PFSK-1 (cell line): ENCODE measurements around the gene RECQL5.

Experiments used
- FOXP2 ChIP-seq: optimal IDR thresholded peaks from 2 replicates; pipeline ENCODE3; 2011; ENCODE audit warnings: borderline replicate concordance, control low read depth, inconsistent platforms; ENCODE audit not compliant: insufficient read depth; ENCODE audit errors: extremely low read length, extremely low read depth
- POLR2AphosphoS5 ChIP-seq: IDR thresholded peaks from 2 replicates; pipeline ENCODE4 v1.6.1; 2012; ENCODE audit warnings: low read depth, mild to moderate bottlenecking, control low read depth, low read length, moderate library complexity
- SIN3A ChIP-seq: IDR thresholded peaks from 2 replicates; pipeline ENCODE4 v1.6.1; 2012; ENCODE audit warnings: mild to moderate bottlenecking, low read length, moderate library complexity, borderline replicate concordance; ENCODE audit not compliant: insufficient read depth
- TAF1 ChIP-seq: IDR thresholded peaks from 2 replicates; pipeline ENCODE4 v1.6.1; 2012; ENCODE audit warnings: low read length, control low read depth, borderline replicate concordance; ENCODE audit not compliant: insufficient read depth
- TF ChIP-seq, protein P1 (sequence below), 2 experiments: IDR thresholded peaks; 2 replicates each; pipeline versions ENCODE4 v1.6.1 to v1.8.0; 2011 to 2012; ENCODE audit warnings: low read depth in 2 of 2, low read length in 2 of 2, control low read depth in 1 of 2, inconsistent platforms in 1 of 2, mild to moderate bottlenecking in 1 of 2, moderate library complexity in 1 of 2; ENCODE audit not compliant: insufficient read depth in 1 of 2

RECQL5 gene

DNA sequence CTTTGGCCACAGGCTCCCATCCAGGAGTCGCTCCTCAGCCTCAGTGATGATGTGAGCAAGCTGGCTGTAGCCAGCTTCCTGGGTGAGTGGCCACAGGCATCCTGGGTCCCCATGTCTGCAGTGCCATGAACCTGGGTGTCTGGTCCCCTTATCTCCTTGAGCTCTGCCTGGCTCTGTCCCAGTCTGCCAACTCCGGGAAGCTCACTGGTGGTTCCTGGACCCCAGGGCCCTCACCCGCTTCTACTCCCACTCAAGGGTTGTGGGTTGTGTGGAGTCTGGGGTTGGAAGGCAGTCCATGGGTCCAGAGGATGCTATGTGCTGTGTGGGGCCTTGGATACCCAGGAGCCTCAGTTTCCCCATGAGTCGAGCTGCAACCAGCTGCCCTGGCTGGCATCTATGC, 45.5 kb downstream of the RECQL5 start:
- no peak for TF ChIP-seq TAF1
- TF ChIP-seq SIN3A, result no peak
- TF ChIP-seq, protein P1, sequence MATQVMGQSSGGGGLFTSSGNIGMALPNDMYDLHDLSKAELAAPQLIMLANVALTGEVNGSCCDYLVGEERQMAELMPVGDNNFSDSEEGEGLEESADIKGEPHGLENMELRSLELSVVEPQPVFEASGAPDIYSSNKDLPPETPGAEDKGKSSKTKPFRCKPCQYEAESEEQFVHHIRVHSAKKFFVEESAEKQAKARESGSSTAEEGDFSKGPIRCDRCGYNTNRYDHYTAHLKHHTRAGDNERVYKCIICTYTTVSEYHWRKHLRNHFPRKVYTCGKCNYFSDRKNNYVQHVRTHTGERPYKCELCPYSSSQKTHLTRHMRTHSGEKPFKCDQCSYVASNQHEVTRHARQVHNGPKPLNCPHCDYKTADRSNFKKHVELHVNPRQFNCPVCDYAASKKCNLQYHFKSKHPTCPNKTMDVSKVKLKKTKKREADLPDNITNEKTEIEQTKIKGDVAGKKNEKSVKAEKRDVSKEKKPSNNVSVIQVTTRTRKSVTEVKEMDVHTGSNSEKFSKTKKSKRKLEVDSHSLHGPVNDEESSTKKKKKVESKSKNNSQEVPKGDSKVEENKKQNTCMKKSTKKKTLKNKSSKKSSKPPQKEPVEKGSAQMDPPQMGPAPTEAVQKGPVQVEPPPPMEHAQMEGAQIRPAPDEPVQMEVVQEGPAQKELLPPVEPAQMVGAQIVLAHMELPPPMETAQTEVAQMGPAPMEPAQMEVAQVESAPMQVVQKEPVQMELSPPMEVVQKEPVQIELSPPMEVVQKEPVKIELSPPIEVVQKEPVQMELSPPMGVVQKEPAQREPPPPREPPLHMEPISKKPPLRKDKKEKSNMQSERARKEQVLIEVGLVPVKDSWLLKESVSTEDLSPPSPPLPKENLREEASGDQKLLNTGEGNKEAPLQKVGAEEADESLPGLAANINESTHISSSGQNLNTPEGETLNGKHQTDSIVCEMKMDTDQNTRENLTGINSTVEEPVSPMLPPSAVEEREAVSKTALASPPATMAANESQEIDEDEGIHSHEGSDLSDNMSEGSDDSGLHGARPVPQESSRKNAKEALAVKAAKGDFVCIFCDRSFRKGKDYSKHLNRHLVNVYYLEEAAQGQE (IDR thresholded peaks at IDR 0.05; ENCODE audit: insufficient read depth in 1 of 2, low read depth in 2 of 2, low read length in 2 of 2), result no peak
- TF ChIP-seq FOXP2, result no peak
- no peak for TF ChIP-seq POLR2AphosphoS5

DNA sequence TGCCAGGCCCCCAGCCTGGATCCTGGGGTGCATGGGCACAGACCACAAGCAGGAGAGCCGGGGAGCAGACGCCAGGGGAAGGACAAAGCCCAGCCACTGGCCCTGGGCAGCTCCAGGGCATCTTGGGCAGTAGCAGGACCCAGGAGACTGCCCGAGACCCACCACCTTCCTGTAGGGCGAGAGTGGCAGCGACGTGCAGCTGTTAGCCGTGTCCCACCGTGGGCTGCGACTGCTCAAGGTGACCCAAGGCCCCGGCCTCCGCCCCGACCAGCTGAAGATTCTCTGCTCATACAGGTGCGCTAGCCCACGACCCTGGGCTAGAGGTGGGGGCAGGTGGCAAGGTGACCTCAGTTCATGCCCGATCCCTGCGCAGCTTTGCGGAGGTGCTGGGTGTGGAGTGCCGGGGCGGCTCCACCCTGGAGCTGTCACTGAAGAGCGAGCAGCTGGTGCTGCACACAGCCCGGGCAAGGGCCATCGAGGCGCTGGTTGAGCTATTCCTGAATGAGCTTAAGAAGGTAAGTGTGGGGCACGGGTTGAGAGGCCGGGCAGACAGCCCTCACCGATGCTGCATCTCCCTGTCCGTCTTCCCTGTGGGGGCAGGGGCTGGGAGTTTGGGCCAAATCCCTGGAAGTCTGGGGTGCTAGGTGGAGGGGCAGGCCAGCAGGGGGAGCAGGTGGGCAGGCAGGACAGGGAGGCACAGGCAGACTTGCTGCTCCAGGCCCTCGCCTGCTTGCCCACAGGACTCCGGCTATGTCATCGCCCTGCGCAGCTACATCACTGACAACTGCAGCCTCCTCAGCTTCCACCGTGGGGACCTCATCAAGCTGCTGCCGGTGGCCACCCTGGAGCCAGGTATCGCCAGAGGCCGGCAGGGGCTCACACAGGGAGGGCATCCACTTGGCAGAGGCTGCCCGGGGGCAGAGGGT, 47.2 kb downstream of the RECQL5 start:
- TF ChIP-seq FOXP2, result peak; percentile 30
- no peak for TF ChIP-seq POLR2AphosphoS5

DNA sequence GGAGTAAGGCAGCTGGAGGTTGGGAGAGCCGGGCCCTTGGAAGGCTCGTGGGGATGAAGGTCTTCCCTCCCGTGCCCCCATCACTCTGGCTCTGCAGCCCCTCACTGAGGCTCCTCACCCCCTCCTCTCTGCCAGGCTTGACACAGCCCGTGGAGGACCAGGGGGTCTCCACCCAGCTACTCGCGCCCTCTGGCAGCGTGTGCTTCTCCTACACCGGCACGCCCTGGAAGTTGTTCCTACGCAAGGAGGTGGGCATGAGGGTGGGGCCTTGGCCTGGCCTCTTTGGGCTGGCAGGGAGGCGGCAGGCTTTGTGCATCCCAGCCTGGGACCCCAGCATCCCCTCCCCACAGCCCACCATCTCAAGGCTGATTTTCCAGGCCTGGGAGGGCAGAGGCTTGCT, 49.3 kb downstream of the RECQL5 start:
- TF ChIP-seq POLR2AphosphoS5 (no peak), SIN3A (no peak)

DNA sequence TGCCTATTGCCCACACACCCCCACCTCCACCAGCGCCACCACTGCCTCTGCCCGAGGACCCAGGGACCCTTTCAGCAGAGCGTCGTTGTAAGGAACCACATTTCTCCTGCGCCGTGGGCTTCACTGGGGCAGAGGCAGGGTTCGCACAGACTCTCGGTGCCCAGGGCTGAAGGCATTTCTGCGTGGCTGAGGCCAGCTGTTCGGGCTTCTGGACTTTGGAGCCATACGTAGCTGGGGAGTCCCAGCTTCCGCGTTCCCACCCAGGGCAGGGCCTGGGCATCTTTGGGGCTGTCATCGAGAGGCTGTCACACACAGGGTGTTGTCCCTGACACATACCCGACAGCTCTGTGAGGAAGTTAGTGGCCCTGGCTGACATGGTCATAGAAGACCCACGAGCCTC, 49.7 kb downstream of the RECQL5 start:
- TF ChIP-seq TAF1, result no peak
- TF ChIP-seq FOXP2, result no peak
- no peak for TF ChIP-seq SIN3A
- TF ChIP-seq, protein P1 (IDR thresholded peaks at IDR 0.05; ENCODE audit: insufficient read depth in 1 of 2, low read depth in 2 of 2, low read length in 2 of 2), result no peak
- TF ChIP-seq POLR2AphosphoS5, result no peak

DNA sequence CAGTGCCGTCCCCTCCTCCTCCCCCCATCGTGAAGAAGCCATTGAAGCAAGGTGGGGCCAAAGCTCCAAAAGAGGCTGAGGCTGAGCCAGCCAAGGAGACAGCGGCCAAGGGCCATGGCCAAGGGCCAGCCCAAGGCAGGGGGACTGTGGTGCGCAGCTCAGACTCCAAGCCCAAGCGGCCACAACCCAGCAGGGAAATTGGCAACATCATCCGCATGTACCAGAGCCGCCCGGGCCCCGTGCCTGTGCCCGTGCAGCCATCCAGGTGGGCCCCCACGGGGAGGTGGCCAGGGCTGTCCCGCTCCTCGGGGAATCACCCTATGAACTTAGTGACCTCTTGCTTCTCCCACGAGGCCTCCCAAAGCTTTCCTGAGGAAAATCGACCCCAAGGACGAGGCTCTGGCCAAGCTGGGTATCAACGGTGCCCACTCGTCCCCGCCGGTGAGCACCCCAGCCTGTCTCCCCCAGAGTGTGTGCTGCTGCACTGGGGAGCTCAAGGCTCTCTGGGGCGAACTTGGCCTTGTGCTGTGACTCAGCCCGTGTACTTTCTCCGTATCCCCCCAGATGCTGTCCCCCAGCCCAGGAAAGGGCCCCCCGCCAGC, 50.3 kb downstream of the RECQL5 start:
- TF ChIP-seq TAF1 (no peak), POLR2AphosphoS5 (no peak), FOXP2 (no peak), SIN3A (no peak)
- TF ChIP-seq, protein P1 (IDR thresholded peaks at IDR 0.05; ENCODE audit: insufficient read depth in 1 of 2, low read depth in 2 of 2, low read length in 2 of 2), result no peak

DNA sequence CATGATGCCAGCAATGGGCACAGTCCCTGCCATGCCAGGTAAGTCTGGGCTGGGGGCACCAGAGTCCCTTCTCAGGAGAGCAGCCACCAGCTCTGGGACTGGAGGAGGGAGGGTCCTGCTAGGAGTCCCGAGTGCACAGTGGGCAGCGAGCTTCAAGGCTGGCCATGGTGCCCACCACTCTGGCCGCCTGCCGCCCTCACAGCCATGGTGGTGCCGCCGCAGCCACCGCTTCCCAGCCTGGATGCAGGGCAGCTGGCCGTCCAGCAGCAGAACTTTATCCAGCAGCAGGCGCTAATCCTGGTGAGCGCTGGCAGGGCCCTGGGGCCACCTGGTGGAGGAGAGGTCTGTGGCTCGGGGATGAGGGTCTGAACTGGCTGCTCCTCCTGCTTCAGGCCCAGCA, 51.7 kb downstream of the RECQL5 start:
- TF ChIP-seq SIN3A (no peak), FOXP2 (no peak), POLR2AphosphoS5 (no peak), TAF1 (no peak)
- TF ChIP-seq, protein P1 (IDR thresholded peaks at IDR 0.05; ENCODE audit: insufficient read depth in 1 of 2, low read depth in 2 of 2, low read length in 2 of 2), result no peak
